GM12873 (cell line): ENCODE measurements around the gene PTBP3.

ENCODE experiments used
- CTCF ChIP-seq: IDR thresholded peaks from 2 replicates; pipeline ENCODE4 v1.5.1; 2012; ENCODE audit warnings: low read depth, mild to moderate bottlenecking, moderate library complexity, low read length, control low read depth; ENCODE audit not compliant: insufficient read depth; ENCODE audit errors: missing control alignments

The PTBP3 gene

GRCh38 chr9:112378328-112379176 is 45.1 kb upstream of the PTBP3 start:
- no peak for TF ChIP-seq CTCF

- TF ChIP-seq CTCF: no peak
Observed at GRCh38 chr9:112377684-112378327, 44.4 kb upstream of the PTBP3 start.

- TF ChIP-seq CTCF: no peak
Observed at GRCh38 chr9:112377087-112377486, 43.7 kb upstream of the PTBP3 start.

GRCh38 chr9:112375361-112375760 is 41.9 kb upstream of the PTBP3 start:
- TF ChIP-seq CTCF: no peak

- no peak for TF ChIP-seq CTCF
Observed at GRCh38 chr9:112371060-112371459, 37.6 kb upstream of the PTBP3 start.

- TF ChIP-seq CTCF: no peak
Observed at GRCh38 chr9:112369817-112370216, 36.4 kb upstream of the PTBP3 start.

- no peak for TF ChIP-seq CTCF
Observed at GRCh38 chr9:112367465-112367864, 34.0 kb upstream of the PTBP3 start.
